ENCODE results near the gene DAGLB.
A peak's percentile ranks its signal among the peaks of the same experiment; 100 is the strongest.
"Not testable (repeated sequence)": the region's sequence is repeated elsewhere in the genome, so short reads cannot be mapped to it uniquely, and the experiment has no call there.

Gene DAGLB

DNA sequence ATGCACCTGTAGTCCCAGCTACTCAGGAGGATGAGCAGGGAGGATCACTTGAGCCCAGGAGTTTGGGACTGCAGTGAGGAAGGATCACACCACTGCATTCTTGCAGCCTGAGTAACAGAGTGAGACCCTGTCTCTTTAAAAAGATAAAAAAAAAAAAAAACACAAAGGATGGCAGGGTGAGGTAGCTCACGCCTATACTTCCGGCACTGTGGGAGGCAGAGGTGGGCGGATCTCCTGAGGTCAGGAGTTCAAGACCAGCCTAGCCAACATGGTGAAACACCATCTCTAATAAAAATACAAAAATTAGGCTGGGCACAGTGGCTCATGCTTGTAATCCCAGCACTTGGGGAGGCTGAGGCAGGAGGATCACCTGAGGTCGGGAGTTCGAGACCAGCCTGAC lies 15.9 kb upstream of the DAGLB start:
- DNase-seq; intact Hi-C loops (cut with DNase I): not testable (repeated sequence)

DNA sequence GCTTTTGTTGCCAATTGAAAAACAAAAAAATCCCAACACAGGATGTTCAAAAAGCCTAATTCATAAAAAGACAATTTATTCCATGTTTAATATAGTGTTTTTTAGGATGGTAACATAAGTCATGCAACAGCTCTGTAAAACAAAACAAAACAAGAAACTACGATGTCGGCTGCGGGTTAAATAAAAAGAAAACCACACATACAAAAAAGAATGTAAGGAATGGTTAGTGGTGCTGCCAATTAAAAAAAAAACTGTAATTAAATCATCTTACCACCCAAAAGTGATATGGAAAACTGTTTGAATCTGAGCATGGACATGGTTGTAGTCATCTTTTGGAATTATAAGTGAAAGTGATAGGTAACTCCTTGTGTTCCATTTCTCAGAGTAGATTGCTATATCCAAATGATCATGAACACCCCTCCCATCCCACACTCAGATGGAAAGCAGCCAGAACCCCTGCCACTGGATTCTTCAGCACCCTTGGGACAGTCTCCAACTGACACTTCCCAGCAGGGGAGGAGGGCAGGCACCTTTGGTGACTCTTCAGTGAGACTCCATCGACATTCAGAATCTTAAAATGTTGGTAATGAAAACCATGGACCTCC lies 14.3 kb upstream of the DAGLB start:
- intact Hi-C loops (cut with DNase I): no loop called here
- DNase-seq: no peak

DNA sequence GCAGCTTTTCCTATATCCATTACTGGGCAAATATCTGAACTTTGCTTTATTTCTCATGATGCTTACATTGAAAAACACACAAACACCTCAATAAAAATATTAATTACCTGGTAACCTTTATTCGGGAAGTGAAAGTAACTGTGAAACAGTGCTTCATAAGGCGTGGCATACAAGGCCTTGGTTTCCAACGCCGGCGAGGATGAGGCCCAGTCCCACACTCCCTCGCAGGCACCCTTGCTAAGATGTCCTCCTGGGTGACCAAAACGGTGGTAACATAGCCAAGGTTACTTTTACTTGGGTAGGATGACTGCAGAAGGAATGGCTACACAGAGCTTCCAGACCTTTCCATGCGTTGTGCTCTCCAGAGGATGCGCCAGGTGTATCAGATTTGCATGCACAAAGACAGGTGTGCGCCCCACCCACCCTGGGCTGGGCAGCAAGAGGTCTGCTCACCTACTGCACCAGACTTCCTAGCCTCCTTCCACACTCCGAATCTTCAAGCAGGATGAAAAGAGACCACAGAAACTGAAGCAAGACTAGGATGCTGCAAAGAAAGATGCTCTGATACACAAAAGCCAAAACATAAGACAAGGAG lies 13.3 kb upstream of the DAGLB start:
- no peak for DNase-seq
- intact Hi-C loops (cut with DNase I): no loop called here

DNA sequence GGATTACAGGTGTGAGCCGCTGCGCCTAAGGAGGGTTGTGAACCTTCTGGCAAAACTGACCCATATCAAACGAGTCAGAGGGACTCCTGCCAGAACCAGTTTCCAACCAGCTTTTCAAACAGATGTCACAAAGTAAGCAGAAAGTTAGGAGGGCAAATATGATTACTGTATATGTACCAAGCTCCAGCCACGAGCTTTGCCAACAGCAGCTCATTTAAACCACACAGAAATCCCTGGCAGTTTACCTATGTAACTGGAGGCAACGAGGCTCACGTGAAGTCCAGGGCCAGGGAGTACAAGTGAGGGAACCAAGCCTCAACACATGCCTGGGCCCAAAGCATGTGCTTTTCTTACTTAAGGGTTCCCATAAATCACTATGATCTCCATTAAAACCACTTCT lies 12.5 kb upstream of the DAGLB start:
- DNase-seq: no peak
- intact Hi-C loops (cut with DNase I): no loop called here

DNA sequence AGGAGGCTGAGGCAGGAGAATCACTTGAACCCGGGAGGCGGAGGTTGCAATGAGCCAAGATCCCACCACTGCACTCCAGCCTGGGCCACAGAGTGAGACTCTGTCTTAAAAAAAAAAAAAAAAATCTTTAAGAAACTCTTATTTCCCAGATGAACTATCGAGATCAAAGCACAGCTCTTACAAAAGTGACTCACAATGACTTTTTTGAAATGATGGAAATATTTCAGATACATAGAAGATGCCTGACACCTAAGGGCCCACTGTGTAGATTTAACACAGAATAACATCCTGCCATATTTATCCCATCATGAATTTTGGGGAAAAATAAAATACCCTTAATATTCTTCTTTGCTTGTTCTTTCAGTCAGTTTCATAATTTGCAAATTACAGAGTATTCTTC lies 10.9 kb upstream of the DAGLB start:
- DNase-seq: not testable (repeated sequence)

DNA sequence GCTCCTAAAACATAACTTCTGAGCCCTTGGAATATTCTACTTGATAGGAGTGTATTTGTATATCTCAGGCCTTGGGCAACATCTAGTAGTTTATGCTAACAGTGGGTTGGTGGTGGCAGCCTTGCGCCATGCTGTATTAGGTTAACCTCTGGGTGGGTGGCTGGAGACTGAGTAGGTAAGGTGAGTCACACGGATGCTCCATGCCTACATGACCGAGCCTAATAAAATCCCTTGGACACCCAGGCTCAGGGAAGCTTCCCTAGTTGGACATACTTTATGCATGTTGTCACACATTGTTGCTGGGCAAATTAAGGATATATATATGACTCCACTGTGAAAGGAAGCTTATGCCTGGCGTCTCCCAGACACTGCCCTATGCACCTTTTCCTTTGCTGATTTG lies 6.0 kb upstream of the DAGLB start:
- DNase-seq: no peak
- intact Hi-C loops (cut with DNase I): no loop called here

More for the DNA sequence above, 10.9 kb upstream of the DAGLB start:
- intact Hi-C loops (cut with DNase I): not testable (repeated sequence)

DNA sequence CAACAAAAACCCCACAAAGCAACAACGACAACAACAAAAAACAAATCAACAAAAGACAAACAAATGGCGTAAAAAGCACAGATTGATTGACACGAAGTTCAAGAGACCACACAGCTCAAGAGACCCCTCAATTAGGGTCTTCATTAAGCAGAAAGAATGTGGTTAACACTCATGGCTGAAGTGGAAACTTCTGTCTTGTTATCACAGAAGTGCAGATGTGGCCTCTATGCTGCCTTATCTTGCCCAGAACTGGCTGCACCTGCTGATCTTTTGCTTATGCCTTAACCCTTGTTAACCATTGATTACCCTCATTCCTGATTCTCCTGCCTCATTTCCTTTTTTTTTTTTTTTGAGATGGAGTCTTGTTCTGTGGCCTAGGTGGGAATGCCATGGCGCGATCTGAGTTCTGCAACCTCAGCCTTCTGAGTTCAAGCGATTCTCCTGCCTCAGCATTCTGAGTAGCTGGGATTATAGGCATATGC lies 3.5 kb upstream of the DAGLB start:
- intact Hi-C loops (cut with DNase I): no loop called here
- no peak for DNase-seq

DNA sequence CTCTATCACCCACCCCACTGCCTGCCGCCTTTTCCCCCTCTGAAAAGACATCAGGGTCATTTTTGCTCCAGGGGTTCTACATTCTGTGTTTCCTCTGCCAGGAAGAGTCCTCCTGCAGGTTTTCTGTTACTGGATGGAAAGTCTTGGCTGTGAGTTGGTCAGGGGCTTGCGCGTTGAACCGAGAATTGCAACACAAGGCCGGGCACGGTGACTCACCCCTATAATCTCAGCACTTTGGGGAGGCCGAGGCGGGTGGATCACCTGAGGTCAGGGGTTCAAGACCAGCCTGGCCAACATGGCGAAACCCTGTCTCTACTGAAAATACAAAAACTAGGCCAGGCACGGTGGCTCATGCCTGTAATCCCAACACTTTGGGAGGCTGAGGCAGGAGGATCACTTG lies 2.8 kb upstream of the DAGLB start:
- DNase-seq; intact Hi-C loops (cut with DNase I): not testable (repeated sequence)

DNA sequence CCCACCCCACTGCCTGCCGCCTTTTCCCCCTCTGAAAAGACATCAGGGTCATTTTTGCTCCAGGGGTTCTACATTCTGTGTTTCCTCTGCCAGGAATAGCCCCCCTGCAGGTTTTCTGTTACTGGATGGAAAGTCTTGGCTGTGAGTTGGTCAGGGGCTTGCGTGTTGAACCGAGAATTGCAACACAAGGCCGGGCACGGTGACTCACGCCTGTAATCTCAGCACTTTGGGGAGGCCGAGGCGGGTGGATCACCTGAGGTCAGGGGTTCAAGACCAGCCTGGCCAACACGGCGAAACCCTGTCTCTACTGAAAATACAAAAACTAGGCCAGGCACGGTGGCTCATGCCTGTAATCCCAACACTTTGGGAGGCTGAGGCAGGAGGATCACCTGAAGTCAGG lies 2.1 kb upstream of the DAGLB start:
- intact Hi-C loops (cut with DNase I); DNase-seq: not testable (repeated sequence)

DNA sequence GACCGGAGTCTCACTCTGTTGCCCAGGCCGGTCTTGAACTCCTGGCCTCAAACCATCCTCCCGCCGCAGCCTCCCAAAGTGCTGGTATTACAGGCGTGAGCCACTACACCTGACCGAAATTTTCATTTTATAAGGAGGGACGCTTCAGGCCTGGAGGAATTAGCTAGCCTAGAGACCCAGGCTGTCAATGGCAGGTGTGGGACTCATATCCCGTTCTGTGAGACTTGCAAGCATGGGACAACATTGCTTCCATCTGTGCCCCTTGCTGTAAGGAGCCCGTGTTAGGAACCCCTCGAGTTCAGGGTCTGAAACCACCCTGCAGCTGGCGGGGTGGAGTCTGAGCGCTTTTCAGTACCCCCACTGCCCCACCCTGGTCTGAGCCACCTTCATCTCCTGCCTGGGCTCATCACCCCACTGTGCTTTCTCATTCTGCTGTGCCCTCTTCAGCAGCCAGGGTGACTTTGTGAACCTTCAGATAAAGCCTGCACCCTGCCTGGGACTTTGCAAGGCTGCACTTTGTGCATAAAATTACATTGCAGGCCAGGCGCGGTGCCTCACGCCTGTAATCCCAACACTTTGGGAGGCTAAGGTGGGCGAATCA lies 1.3 kb upstream of the DAGLB start:
- intact Hi-C loops (cut with DNase I): no loop called here
- no peak for DNase-seq

DNA sequence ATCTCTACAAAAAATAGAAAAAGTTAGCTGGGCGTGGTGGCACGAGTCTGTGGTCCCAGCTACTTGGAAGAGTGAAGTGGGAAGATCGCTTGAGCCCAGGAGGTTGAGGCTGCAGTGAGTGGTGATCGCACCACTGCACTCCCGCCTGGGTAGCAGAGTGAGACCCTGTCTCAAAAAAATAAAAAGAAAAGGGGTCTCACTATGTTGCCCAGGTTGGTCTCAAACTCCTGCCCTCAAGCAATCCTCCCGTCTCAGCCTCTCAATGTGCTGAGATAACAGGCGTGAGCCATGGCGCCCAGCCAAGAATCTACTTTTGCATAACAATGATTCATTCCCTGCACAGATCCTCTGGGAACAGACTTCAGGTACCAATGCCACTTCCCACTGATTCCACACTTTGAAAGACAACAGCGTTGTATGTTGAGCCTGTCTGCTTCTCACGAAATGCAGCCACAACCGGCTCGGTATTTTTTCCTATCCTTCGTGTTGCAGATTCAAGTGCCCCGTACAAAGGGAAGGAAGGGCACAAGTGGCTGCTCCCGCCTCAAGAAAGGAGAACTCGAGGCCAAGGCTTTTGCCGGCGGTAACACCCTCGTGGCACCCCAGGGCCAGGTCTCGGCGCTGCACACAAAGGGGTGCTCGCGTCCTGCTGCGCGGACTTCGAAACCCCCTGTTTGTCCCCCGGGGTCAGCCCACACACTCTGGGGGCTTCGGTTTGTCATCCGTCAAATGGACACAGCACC lies 745 bp downstream of the DAGLB start:
- peak; percentile 36 to 88 (median 73) for DNase-seq
- intact Hi-C loops (cut with DNase I): no loop called here

DNA sequence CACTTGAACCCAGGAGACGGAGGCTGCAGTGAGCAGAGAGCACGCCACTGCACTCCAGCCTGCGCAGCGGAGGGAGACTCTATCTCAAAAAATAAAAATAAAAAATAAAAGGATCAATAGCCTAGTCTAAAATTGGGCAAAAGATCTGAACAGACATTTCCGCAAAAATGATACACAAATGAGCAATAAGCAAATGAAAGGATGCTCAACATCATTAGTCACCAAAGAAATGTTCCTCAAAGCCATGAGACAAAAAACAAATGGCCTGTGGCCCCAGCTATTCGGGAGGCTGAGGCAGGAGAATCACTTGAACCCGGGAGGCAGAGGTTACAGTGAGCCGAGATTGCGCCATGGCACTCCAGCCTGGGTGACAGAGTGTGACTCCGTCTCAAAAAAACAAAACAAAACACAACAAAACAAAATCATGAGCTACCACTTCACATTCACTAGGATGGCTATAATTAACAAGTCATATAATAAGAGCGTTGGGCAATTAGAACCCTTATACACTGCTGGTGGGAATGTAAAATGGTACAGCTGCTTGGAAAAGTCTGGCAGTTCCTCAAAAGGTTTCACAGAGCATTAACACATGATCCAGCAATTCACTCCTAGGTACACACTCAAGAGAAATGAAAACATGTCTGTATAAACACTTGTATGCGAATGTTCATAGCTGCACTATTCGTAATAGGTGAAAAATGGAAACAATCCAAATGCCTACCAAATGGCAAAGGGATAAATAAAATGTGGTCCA lies 3.1 kb downstream of the DAGLB start:
- DNase-seq: no peak
- intact Hi-C loops (cut with DNase I): no loop called here

DNA sequence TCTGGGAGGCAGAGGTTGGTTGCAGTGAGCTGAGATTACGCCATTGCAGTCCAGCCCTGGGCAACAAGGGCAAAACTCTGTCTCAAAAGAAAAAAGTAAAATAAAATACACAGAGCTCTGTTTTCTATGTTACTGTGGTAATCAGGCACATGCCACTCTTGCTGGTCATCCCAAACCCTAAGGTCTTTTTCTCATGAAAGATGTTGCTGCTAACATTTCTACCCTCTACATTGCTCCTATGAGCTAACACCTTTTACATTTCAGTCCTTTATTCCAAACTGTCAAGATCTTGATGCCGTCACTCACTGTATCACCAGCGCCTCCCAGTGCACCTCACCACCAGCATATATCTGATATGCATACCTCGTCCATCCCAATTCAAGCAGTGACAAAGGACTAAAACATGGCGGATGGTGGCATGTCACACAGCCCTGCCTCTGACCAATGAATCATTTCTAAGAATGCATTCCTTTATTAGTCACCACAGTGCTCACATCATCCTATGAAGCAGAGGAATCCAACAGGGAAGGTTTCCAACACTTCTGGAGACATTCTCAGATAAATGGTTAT lies 4.3 kb downstream of the DAGLB start:
- DNase-seq: no peak
- intact Hi-C loops (cut with DNase I): no loop called here

DNA sequence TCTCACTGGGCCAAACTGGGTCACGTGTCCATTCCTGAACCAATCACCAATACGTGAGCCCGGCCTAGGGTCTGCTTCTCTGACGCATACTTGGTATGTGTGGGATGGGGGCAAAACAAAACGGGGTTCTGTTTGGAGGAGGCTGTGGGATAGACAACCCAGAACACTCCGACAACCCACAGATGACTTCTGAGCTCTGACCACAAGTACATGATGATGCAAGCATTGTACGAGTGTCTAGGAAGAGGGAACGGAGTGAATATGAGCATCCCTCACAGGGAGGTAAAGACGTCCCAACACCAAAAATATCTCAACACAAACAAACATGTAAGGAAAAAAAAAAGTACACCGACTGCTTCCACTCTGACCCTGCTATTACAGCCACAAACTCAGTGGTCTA lies 5.6 kb downstream of the DAGLB start:
- peak in 3 of 42 donors; percentile 10 to 21 (median 20) for DNase-seq

DNA sequence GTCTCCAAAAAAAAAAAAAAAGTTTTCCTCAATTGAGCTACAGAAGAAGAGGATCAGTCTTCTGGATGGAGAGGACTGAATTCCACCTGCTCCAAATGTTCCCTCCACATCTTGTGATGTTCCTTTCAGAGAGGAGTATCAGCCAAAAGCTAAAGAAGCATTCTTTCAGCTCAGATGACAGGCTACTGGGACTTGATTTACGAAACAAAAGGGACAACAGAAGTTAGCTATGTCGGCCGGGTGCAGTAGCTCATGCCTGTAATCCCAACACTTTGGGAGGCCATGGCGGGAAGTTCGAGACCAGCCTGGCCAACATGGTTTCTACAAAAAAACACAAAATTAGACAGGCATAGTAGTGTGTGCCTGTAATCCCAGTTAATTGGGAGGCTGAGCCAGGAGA lies 7.4 kb downstream of the DAGLB start:
- intact Hi-C loops (cut with DNase I): no loop called here
- no peak for DNase-seq

More for the DNA sequence above, 5.6 kb downstream of the DAGLB start:
- intact Hi-C loops (cut with DNase I): no loop called here

DNA sequence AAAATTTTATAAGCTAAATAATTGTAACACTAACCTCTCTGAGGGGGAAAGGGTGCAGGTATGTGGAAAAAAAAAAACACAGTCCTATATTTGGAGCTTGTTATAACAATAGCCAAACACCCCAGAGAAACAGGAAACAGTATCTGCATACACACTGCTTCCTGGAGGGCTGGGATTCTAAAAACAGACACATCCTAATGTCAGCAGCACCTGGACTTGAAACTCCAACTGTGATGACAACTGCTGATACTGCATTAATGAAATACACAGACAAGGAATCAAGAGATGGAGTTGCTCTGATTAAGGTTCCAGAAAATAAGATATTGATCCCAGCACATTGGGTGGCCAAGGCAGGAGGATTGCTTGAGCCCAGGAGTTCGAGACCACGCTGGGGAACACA lies 9.3 kb downstream of the DAGLB start:
- intact Hi-C loops (cut with DNase I): loop anchor here (10.0 kb wide), 1 partner anchor 54 kb away; no protein-coding TSS in a partner anchor
- DNase-seq: no peak

DNA sequence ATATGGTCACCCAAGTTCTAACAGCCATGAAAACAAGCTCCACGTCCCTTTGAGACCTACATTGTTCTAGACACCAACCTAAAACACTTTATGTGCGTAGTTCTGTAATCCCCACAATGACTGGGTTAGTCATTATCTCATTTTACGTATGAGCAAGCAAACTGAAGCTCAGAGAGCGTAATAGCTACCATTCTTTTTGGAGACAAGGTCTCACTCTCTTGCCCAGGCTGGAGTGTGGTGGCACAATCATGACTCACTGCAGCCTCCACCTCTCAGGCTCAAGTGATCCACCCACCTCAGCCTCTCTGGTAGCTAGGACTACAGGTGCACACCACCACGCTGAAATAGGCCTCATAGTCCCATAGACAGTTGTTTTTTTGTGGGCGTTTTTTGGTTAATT lies 10.5 kb downstream of the DAGLB start:
- no peak for DNase-seq
- intact Hi-C loops (cut with DNase I): loop anchor here (10.0 kb wide), 1 partner anchor 52 kb away; no protein-coding TSS in a partner anchor

DNA sequence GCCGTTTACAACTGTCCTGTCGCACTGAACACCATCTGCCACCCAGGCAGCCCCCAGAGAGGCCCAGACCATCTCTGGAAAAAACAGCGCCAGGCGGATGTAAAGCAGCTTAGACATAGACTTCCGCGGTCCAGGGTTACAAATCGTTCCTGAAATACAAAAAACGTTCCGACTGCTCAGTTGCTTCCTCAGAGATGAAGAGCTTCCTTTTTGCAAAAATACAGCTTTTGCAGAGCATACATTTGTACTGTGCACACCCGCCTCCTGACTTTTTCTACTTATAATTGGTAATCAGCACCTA lies 11.4 kb downstream of the DAGLB start:
- DNase-seq: peak in 33 of 42 donors; percentile 14 to 73 (median 48)
- intact Hi-C loops (cut with DNase I): loop anchor here (10.0 kb wide), 1 partner anchor 52 kb away; no protein-coding TSS in a partner anchor
